Esophagus muscularis mucosa (tissue), 4 donors: ENCODE measurements around the gene PCBD2. TPM values are rescaled to one million over a fixed set of nuclear protein-coding genes. Genes with fewer than 3 reads are reported as not detected.
"Not testable (repeated sequence)": the region's sequence is repeated elsewhere in the genome, so short reads cannot be mapped to it uniquely, and the experiment has no call there.

ENCODE experiments used
- DNase-seq: peaks from one replicate; pipeline ENCODE4 v3.0.0-alpha.2; 2017; ENCODE audit errors: extremely low spot score
- H3K27ac ChIP-seq, 4 donors: fragments of 200-600 bp; sonication (generic); replicated peaks in 1 of 4; 1 replicate in 3 of 4; 2 replicates in 1 of 4; pipeline ENCODE4 v1.5.1; 2016 to 2019; ENCODE audit warnings: mild to moderate bottlenecking in 1 of 4
- H3K27me3 ChIP-seq, 4 donors: fragments of 200-600 bp; sonication (generic); one replicate each; pipeline versions ENCODE4 v1.5.1 to v1.6.0; 2016 to 2019
- H3K36me3 ChIP-seq, 4 donors: fragments of 200-600 bp; sonication (generic); one replicate each; pipeline ENCODE4 v1.5.1; 2016 to 2019
- H3K4me1 ChIP-seq, 4 donors: fragments of 200-600 bp; sonication (generic); one replicate each; pipeline ENCODE4 v1.5.1; 2016 to 2019
- H3K4me3 ChIP-seq, 4 donors: fragments of 200-600 bp; sonication (generic); 1 replicate in 2 of 4; 2 replicates in 2 of 4; pipeline ENCODE4 v1.5.1; 2016 to 2019; ENCODE audit warnings: mild to moderate bottlenecking in 4 of 4, moderate library complexity in 1 of 4
- H3K9me3 ChIP-seq, 4 donors: fragments of 200-600 bp; sonication (generic); 1 replicate in 3 of 4; 2 replicates in 1 of 4; pipeline ENCODE4 v1.5.1; 2016 to 2019
- EP300 ChIP-seq: sonication (generic); formaldehyde crosslinking; IDR thresholded peaks from one replicate; pipeline ENCODE4 v1.6.1; 2017; ENCODE audit warnings: antibody characterized with exemption
- POLR2A ChIP-seq: fragments of 450-650 bp; IDR thresholded peaks from one replicate; pipeline ENCODE4 v1.6.1; 2017; ENCODE audit warnings: antibody characterized with exemption, moderate library complexity, mild to moderate bottlenecking, low read depth
- POLR2AphosphoS5 ChIP-seq, 2 donors: sonication (generic); formaldehyde crosslinking; IDR thresholded peaks; one replicate each; pipeline ENCODE4 v1.6.1; 2017; ENCODE audit warnings: antibody characterized with exemption in 2 of 2
- WGBS: methylation state at CpG from one replicate; pipeline ENCODE4 v1.1.5; 2018; 5-methylcytosine and 5-hydroxymethylcytosine counted together
- intact Hi-C: fragments of 100-400 bp; cut with DNase I; formaldehyde crosslinking; loops from one replicate; pipeline ENCODE4 v1.15.1; 2023
- total RNA-seq, 4 donors: library from RNA; depleted of rRNA; stranded (reverse); fragments of >200 nt; gene quantifications; one replicate each; pipeline versions ENCODE4 v1.1.0 to v1.2.1, GENCODE V29; 2016
- TF ChIP-seq, protein P1 (sequence below), 3 experiments: fragments of 200-600 bp in 2 of 3; fragments of 450-650 bp in 1 of 3; sonication (generic) in 2 of 3; IDR thresholded peaks; one replicate each; pipeline ENCODE4 v1.5.1; 2017 to 2019; ENCODE audit warnings: antibody characterized with exemption in 3 of 3, mild to moderate bottlenecking in 2 of 3, moderate library complexity in 1 of 3

The PCBD2 gene
- total RNA-seq, 4 donors from 2014 or later, result 6.8 to 11.6 (median 10.4) TPM

DNA sequence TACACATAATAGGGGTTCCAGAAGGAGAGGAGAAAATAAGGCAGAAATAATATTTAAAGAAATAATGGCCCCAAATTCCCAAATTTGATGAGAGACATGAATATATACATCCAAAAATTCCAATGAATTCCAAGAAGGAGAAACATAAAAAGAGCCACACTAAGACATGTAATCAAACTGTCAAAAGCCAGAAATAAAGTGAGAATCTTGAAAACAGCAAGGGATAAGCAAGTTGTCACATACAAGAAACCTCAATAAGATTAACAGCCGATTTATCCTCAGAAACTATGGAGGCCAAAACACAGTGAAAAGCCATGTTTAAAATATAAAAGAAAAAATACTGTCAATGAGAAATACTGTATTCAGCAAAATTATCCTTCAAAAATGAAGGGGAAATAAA, 77.3 kb downstream of the PCBD2 start:
- TF ChIP-seq, protein P1, sequence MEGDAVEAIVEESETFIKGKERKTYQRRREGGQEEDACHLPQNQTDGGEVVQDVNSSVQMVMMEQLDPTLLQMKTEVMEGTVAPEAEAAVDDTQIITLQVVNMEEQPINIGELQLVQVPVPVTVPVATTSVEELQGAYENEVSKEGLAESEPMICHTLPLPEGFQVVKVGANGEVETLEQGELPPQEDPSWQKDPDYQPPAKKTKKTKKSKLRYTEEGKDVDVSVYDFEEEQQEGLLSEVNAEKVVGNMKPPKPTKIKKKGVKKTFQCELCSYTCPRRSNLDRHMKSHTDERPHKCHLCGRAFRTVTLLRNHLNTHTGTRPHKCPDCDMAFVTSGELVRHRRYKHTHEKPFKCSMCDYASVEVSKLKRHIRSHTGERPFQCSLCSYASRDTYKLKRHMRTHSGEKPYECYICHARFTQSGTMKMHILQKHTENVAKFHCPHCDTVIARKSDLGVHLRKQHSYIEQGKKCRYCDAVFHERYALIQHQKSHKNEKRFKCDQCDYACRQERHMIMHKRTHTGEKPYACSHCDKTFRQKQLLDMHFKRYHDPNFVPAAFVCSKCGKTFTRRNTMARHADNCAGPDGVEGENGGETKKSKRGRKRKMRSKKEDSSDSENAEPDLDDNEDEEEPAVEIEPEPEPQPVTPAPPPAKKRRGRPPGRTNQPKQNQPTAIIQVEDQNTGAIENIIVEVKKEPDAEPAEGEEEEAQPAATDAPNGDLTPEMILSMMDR (IDR thresholded peaks at IDR 0.05), result no peak
- TF ChIP-seq EP300 (no peak), POLR2A (no peak), POLR2AphosphoS5 (IDR thresholded peaks at IDR 0.05) (no peak)
- no peak for DNase-seq
- WGBS, result 91% methylated on average over 1 of the region's 1 CpG
- Histone ChIP-seq H3K36me3 (no peaks in the 10 kb centered on the region), H3K4me3 (no peak overlapping the region), H3K27me3 (no peaks in the 10 kb centered on the region), H3K4me1 (no peaks in the 10 kb centered on the region), H3K27ac (no peak overlapping the region), H3K9me3 (peaks cover 0 to 50% (median 33%) of the 10 kb centered on the region in 4 donors)
- intact Hi-C loops, result no loop called here

DNA sequence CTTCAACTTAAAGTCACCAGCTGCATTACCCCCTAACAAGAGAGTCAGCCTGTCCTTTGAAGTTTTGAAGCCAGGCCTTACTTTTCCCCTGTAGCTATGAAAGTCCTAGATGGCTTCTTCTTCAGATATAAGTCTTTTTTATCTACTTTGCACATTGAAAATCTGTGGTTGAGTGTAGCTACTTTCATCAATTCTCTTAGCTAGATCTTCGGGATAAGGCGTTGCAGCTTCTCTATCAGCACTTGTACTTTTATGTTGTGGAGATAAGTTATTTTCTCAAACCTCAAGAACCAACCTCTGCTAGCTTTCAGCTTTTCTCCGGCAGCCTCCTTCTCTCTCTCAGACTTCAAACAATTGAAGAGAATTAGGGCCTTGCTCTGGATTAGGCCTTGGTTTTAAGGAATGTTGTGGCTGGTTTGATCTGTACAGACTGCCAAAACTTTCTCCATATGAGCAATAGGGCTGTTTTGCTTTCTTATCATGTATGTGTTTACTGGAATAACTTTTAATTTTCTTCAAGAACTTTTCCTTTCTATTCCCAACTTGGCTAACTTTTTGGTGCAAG, 84.4 kb downstream of the PCBD2 start:
- H3K4me1 ChIP-seq, result peaks cover 0 to 8% (median 3%) of the 10 kb centered on the region in 4 donors
- 89% methylated on average over 3 of the region's 3 CpGs for WGBS
- intact Hi-C loops, result no loop called here

DNA sequence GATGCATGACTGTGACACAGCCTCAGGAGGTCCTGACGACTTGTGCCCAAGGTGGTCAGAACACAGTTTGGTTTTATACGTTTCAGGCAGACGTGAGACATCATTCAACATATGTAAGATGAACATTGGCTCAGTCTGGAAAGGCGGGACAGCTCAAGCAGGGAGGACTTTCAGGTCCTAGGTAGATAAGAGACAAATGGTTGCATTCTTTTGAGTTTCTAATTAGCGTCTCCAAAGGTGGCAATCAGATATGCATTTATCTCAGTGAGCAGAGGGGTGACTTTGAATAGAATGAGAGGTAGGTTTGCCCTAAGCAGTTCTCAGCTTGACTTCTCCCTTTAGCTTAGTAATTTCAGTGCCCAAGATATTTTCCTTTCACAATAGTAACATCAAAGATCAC, 85.3 kb downstream of the PCBD2 start:
- H3K36me3 ChIP-seq, intact Hi-C loops, H3K9me3 ChIP-seq, H3K4me3 ChIP-seq, DNase-seq, H3K4me1 ChIP-seq, H3K27ac ChIP-seq, H3K27me3 ChIP-seq: not testable (repeated sequence)
- 58% methylated on average over 5 of the region's 5 CpGs for WGBS

More for the DNA sequence above, 84.4 kb downstream of the PCBD2 start:
- no peaks in the 10 kb centered on the region for H3K9me3 ChIP-seq
- DNase-seq, result no peak
- no peaks in the 10 kb centered on the region for H3K27me3 ChIP-seq
- no peaks in the 10 kb centered on the region for H3K36me3 ChIP-seq
- no peak overlapping the region for H3K27ac ChIP-seq
- TF ChIP-seq, protein P1 (IDR thresholded peaks at IDR 0.05), result no peak
- no peak overlapping the region for H3K4me3 ChIP-seq

DNA sequence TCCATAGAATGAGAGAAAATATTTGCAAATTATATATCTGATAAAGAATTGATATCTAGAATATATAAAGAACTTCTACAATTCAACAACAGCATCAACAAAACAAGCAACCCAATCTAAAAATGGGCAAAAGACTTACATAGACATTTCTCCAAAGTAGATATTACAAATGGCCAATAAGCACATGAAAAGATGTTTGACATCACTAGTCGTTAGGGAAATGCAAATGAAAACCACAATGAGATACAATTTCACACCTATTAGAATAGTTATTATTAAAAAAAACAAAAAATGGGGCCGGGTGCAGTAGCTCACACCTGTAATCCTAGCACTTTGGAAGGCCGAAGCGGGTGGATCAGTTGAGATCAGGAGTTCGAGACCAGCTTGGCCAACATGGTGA, 87.2 kb downstream of the PCBD2 start:
- Histone ChIP-seq H3K36me3 (no peaks in the 10 kb centered on the region), H3K27me3 (no peaks in the 10 kb centered on the region), H3K4me1 (peaks cover 0 to 8% (median 3%) of the 10 kb centered on the region in 4 donors), H3K4me3 (no peak overlapping the region), H3K9me3 (no peaks in the 10 kb centered on the region), H3K27ac (no peak overlapping the region)
- no peak for DNase-seq
- 92% methylated on average over 5 of the region's 5 CpGs for WGBS
- no peak for TF ChIP-seq EP300
- TF ChIP-seq, protein P1 (IDR thresholded peaks at IDR 0.05), result no peak
- no peak for TF ChIP-seq POLR2AphosphoS5 (IDR thresholded peaks at IDR 0.05)
- no peak for TF ChIP-seq POLR2A
- intact Hi-C loops, result no loop called here

DNA sequence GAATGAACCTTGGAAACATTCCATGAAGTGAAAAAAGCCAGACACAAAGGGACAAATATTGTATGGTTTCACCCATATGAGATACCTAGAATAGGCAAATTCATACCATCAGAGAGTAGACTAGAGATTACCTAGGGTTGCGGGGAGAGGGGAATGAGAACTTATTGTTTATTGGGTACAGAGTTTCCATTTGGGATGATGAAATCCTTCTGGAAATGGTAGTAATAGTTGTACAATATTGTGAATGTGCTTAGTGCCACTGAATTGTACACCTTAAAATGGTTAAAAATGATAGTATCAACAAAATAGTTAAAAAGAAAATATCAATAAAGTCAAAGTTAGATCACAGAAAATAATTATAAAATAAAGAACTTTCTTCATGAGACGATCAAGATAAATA, 88.2 kb downstream of the PCBD2 start:
- intact Hi-C loops, result no loop called here

More for the DNA sequence above, 88.2 kb downstream of the PCBD2 start:
- no peak overlapping the region for H3K27ac ChIP-seq
- no peaks in the 10 kb centered on the region for H3K36me3 ChIP-seq
- H3K27me3 ChIP-seq, result no peaks in the 10 kb centered on the region
- TF ChIP-seq, protein P1 (IDR thresholded peaks at IDR 0.05), result no peak
- TF ChIP-seq EP300, result no peak
- no peak for TF ChIP-seq POLR2AphosphoS5 (IDR thresholded peaks at IDR 0.05)
- no peak for TF ChIP-seq POLR2A
- no peak overlapping the region for H3K4me3 ChIP-seq
- H3K4me1 ChIP-seq, result peaks cover 0 to 8% (median 3%) of the 10 kb centered on the region in 4 donors
- H3K9me3 ChIP-seq, result no peaks in the 10 kb centered on the region
- WGBS, result 95% methylated on average over 2 of the region's 2 CpGs
- DNase-seq, result no peak
